Measurements from ENCODE around the gene OASL.

The OASL gene

DNA sequence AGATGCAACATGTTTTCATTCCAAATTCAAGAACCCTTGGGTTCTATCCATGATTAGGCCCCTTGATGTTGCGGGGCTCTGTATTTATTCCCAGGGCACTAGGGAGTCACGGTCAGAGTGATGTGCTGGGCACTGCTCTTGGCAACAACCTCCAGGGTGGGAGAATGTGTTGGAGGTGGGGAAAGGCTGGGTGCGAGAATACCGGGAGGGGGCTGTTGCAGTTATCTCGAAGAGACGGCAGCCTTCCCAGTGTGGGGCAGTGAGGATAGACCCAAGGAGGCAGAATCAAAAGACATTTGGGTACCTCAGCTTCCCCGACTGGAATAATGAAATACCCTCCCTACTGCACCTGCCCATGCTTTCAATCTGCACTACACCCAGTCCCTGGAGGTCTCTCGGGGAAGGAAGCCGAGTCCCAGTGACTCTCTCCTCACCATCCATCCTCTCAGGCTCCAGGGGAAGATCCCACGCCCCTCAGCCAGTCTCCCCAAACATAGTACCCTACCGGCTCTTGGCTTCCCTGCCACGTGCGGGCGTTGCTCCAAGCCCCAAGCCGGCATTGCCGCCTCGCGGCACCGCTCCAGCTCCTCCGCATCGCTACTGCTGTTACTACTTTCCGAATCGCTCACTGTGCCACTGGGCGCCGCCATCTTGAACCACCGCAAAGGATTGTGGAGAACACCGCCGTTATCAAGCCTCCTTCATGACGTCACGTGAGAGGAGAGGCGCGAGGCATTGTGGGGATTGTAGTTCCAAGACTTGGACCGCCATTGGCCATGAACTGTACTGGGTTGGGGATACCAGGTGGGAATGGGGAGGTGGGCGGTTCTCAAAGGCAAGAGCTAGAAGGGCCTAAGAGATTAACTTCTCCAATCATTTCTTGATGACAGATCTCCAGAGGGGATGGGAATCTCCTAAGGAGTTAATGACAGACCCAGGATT is 22.9 kb downstream of the OASL start, which contains the start of gene C12orf43:
TSS of gene C12orf43 (minus strand) at position 663 of the 942 bp plus-strand sequence. CDS start at position 650, 13 bp downstream.
- DNase-seq (ENCODE audit: low read depth), result peak; percentile 82

DNA sequence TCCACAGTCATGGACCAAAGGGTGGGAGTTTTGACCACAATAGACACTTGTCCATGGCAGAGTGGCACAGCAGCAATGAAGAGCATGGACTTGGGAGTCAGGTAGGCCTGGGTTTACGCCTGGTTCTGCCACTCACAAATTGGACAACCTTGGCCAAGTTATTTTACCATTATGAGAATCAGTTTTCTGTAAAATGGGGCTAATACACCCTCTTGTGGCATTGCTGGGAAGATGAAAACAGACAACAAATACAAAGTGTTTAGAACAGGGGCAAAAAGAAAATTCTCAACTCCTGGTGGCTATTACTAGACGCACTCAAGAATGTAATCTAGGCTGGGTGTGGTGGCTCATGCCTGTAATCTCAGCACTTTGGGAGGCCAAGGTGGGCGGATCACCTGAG is 25.3 kb downstream of the OASL start:
- no peak for DNase-seq (ENCODE audit: low read depth)

DNA sequence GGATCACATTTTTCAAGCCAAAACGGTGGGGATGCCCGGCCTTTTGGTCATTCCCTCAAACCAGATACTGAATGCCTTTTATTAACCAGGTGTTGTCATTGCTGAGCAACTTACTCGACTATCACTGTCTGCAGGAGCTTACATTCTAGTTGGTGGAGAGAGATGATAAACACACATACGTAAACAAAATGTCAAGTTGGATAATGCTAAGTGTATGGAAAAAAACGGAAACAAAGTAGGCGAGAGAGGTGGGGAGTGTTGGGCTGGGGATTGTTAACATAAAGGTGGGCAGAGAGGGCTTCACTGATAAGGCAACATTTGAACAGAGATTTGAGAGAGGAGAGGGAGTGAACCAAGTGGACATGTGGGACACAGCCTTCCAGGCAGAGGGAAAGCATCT is 27.2 kb downstream of the OASL start:
- no peak for DNase-seq (ENCODE audit: low read depth)

DNA sequence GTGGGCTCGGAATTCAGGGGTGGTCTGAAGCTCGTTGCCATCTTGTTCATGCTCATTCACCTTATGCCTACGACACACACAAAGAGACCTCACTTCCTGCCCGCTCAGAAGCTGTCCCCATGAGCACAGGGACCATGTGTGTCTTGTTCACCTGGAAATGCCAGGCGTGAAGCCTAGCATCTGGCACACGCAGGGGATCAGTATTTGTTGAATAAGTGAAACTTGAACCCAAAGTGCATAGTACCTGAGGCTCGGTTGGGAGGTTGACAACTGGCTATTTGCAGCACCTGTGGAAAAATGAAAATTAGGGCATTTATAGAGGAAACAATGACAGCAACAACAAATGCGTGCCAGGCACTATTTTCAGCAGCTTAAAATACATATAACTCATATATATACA is 28.2 kb downstream of the OASL start:
- DNase-seq (ENCODE audit: low read depth), result no peak

DNA sequence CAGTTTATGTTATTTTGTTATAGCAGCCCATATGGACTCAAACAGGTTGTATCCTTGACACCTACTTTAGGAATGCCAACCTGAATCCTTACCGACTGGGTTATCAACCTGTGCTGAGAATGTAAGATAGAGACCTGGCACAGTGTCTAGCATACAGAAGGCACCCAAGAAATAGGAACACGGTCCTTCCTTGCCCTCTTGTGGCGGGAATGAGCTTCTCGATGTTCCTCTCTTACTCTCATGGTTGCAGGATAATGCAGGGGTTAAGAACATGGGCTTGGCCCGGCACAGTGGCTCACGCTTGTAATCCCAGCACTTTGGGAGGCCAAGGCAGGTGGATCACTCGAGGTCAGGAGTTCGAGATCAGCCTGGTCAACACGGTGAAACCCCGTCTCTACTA is 29.3 kb downstream of the OASL start:
- no peak for DNase-seq (ENCODE audit: low read depth)

DNA sequence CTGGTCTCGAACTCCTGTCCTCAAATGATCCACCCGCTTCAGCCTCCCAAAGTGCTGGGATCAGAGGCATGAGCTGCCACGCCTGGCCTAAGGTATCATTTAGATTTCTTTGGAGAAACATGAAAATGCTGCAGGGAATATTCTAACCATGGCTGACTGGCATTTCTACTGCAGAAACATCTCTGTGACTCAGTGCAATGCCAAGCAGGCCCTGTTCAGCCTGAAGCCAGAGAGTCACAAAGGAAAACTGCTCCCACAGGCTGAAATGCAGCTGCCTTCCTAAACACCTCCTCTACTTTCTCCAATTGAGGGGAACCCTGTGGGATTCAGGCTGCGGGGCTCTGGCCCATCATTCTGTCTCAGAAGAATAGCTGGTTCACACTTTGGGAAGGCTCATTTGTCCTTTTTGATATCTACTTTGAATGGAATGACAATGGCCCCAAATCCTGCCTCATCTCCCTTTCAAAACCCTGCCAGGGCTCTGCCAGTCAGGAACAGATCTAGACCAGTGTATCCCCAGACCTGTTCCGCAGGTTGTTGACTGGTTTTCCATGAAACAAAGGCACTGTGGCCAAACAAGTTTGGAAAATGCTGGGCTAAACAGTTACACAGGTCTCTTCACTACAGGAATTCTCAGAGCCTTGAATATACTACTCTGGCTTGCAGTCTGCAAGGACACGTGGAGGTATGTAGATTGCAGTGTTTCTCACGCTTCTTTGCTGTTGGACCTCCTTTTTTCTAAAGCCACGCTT is 30.5 kb downstream of the OASL start:
- DNase-seq (ENCODE audit: low read depth), result no peak

DNA sequence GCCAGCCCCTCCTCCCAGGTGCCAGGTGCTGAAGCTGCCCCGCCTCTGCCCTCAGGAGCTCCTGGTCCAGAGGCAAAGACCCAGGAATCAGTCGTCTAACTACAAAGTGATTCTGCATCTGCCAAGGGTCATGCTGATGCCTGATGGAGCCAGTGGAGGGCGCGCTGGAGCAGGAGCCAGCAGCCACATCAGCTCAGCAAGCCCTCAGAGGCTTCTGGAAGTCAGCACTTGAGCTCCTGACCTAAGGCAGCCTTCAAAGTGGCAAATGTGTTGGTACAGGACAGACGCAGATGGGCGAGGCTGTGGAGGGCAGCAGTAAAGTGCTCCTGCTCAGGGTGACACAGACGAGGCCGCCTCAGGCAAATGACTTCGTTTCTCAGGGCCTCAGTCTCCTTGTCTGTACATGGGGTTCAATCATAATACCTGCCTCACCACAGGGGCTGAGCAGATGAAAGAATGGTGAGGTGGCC is 33.7 kb downstream of the OASL start:
- DNase-seq (ENCODE audit: low read depth), result peak; percentile 10

DNA sequence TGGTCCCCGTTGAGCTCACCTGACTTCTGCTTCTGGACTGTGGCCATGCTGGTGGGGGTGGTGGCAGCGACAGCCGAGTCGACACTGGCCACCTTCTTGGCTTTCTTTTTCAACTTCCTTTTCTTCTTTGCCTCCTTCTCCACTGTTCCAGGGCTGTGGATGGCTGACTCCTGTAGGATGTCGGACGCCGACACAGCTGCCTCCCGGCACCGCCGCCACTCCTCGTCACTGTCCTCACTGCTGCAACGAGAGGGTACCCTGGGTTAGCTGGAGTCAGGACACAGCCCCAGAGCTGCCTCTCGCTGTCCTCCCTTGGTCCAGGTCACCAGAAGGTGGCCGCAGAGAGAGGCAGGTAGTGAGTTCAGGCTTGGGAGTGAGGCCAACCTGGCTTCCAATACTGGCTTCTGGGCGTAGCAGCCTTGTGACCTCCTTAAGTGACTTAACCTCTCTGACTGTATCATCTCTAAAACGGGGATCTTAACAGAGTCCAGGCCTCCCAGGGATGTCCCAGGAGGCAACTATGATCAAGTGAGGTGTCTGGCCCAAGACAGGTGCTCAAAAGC is 34.7 kb downstream of the OASL start:
- DNase-seq (ENCODE audit: low read depth), result no peak

DNA sequence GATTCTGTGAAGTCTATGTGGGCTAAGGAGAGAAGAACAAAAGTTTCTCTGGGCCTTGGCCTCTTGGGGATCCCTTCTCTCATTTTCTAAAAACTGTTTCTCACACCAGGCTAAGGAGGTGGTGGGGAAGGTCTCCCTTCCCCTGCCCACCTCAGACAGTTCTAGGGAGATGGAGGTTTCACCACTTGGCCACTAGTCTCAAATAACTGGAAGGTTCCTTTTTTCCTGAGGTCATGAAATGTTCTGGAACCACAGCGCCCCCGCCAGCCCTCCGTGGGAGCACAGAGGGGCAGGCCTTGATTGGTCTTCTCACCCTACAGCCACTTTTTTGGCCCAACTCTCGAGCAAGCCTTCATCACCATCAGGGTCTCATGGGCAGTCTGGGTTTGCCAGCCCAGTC is 35.4 kb downstream of the OASL start:
- no peak for DNase-seq (ENCODE audit: low read depth)

DNA sequence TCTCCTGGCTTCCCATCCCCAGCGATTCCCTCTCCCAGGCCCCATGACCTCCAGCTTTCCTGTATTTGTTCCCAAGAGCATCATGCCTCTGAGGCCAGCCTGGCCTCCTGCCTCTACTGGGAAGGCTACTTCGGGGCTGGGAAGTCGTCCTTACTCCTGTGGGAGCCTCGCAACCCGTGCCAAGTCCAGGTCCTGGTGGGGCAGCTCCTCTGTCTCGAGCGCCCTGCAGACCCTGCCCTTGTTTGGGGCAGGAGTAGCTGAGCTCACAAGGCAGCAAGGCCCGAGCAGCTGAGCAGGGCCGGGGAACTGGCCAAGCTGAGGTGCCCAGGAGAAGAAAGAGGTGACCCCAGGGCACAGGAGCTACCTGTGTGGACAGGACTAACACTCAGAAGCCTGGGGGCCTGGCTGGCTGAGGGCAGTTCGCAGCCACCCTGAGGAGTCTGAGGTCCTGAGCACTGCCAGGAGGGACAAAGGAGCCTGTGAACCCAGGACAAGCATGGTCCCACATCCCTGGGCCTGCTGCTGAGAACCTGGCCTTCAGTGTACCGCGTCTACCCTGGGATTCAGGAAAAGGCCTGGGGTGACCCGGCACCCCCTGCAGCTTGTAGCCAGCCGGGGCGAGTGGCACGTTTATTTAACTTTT is 37.1 kb downstream of the OASL start:
- DNase-seq (ENCODE audit: low read depth), result no peak

DNA sequence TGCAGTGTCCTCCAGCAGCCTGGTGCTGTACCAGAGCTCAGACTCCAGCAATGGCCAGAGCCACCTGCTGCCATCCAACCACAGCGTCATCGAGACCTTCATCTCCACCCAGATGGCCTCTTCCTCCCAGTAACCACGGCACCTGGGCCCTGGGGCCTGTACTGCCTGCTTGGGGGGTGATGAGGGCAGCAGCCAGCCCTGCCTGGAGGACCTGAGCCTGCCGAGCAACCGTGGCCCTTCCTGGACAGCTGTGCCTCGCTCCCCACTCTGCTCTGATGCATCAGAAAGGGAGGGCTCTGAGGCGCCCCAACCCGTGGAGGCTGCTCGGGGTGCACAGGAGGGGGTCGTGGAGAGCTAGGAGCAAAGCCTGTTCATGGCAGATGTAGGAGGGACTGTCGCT is 38.0 kb downstream of the OASL start:
- DNase-seq (ENCODE audit: low read depth), result no peak

DNA sequence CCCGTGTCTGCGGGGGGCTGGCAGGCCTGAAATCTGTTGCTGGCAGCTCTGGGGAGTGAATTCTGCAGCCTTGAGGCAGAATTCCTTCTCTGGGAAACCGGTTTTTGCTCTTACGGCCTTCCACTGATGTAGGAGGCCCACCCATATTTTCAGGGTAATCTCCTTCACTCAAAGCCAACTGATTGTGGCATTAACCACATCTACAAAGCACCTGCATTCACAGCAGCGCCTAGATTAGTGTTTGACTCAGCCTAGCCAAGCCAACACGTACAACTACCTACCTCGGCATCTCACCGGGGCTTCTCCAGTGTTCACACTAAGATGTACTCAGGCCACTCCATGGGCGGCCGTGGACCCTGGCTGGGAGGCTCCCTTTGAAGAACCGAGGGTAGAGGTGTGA is 38.5 kb downstream of the OASL start:
- no peak for DNase-seq (ENCODE audit: low read depth)

DNA sequence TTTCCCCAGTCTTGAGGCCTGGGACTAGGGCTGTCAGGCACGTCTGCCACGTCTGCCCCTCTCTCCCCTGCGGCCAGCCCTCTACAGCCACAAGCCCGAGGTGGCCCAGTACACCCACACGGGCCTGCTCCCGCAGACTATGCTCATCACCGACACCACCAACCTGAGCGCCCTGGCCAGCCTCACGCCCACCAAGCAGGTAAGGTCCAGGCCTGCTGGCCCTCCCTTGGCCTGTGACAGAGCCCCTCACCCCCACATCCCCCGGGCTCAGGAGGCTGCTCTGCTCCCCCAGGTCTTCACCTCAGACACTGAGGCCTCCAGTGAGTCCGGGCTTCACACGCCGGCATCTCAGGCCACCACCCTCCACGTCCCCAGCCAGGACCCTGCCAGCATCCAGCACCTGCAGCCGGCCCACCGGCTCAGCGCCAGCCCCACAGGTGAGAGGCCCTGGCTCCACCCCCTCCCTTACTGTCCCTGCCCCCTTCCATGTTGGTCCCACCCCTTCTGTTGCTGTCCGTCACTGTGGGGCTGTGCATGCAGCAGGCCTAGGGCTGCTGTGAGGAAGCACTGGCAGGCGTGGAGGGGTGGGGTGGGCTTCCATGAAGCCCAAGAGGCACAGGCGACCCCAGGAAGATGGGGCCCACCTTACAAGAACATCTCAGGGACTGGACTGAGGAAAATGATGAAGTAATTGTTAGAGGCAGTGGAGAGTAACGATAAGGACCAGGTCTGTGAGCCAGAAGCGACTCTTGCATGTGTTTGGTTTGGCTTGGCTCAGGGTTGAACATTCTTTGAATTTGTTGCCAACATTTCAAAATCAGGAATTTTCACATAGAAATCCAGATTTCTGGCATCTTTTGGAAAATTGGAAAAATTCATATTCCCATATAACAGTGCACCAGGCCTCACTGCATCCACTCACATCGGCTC is 39.6 kb downstream of the OASL start:
- no peak for DNase-seq (ENCODE audit: low read depth)

DNA sequence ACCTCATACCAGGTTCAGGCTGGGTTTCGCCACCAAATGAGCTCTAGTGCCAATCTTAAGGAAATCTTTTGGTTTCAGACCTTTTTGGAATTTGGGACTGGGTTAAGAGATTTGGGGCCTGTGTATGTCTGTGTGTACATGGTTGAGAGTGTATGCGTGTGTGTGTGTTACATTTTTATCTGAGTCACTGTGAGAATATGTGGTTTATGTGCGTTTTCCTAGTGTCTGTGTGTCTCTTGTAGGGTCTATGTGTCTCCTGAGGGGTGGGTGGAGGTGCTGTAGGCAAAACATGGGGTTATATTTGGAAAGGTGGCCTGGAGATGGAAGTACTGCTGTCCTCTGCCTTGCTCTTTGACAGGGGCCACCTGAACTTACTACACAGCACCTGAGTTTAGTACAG is 40.6 kb downstream of the OASL start:
- DNase-seq (ENCODE audit: low read depth), result no peak

DNA sequence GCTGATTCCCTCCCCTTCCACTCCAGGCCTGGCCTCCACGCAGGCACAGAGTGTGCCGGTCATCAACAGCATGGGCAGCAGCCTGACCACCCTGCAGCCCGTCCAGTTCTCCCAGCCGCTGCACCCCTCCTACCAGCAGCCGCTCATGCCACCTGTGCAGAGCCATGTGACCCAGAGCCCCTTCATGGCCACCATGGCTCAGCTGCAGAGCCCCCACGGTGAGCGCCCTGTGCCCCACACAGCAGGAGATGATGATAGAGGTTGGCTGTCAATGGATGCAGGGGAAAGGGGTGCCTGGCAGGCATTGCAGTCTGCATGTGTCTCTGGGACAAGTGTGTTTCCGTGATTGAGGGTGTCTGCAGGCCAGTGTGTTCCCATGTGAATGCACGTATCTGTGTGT is 41.6 kb downstream of the OASL start:
- no peak for DNase-seq (ENCODE audit: low read depth)

DNA sequence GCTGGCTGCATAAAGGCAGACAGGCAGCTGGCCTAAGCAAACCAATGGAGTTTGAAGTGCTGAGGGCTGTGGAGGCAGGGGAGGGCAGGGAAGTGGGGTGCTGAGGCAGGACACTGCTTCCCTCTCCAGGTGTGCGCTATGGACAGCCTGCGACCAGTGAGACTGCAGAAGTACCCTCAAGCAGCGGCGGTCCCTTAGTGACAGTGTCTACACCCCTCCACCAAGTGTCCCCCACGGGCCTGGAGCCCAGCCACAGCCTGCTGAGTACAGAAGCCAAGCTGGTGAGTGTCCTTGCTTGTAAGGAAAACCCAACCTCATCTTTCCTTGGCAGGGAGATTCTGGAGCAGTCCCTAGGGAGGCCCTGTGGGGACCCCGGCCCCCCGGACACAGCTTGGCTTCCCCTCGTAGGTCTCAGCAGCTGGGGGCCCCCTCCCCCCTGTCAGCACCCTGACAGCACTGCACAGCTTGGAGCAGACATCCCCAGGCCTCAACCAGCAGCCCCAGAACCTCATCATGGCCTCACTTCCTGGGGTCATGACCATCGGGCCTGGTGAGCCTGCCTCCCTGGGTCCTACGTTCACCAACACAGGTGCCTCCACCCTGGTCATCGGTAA is 42.8 kb downstream of the OASL start:
- no peak for DNase-seq (ENCODE audit: low read depth)

DNA sequence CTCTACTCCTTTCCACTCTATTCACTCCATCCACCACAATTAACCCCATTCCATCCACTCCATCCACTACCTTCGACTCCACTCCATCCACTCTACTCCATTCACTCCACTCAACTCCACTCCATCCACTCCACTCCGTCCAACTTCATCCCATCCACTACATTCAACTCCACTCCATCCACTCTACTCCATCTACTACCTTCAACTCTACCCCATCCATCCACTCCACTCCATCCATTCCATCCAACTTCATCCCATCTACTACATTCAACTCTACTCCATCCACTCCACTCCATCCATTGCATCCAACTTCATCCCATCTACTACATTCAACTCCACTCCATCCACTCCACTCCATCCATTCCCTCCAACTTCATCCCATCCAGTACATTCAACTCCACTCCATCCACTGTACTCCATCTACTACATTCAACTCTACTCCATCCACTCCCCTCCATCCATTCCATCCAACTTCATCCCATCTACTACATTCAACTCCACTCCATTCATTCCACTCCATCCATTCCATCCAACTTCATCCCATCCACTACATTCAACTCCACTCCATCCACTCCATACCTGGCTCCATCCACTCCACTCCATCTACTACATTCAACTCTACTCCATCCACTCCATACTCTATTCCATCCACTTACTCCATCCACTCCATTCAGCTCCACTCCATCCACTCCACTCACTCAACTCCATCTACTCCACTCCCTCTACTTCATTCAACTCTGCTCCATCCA is 44.3 kb downstream of the OASL start:
- no peak for DNase-seq (ENCODE audit: low read depth)

DNA sequence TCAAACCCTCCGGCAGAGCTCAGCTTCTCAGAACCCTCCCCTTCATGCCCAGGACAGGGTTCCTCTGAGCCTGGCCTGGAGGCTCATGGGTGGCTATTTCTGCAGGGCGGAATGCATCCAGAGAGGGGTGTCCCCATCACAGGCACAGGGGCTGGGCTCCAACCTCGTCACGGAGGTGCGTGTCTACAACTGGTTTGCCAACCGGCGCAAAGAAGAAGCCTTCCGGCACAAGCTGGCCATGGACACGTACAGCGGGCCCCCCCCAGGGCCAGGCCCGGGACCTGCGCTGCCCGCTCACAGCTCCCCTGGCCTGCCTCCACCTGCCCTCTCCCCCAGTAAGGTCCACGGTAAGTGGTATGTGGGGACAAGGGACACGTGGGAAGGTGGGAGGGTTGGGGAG is 45.0 kb downstream of the OASL start:
- no peak for DNase-seq (ENCODE audit: low read depth)

DNA sequence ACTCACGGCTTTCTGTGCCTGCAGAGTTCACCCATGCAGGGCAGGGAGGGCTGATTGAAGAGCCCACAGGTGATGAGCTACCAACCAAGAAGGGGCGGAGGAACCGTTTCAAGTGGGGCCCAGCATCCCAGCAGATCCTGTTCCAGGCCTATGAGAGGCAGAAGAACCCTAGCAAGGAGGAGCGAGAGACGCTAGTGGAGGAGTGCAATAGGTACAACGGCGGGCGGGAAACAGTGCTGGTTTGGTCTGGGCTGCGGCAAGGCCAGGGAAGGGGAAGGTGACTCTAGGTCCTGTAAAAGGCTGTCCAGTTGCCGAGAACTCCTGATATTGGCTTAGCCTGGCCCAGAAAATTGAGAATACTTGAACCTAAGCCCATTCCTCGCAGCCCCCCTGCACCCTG is 45.5 kb downstream of the OASL start:
- no peak for DNase-seq (ENCODE audit: low read depth)

DNA sequence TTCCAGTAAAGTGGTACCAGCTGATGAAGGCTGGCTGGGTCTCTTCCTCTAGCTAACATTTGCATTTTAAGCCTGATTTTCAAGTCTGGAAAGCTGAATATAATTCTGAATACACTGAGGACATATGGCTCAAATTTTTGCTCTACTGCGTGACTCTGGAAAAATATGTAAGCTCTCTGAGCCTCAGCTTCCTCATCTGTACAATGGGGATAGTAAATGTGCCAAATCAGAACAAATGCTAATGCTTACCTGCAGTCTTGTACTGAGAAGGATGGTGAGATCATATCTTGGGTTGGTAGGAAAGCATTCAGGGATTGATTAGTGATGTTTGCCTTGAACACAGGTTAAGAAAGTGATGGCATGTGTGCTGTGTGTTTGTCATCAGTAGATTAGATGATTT is 46.1 kb downstream of the OASL start:
- DNase-seq (ENCODE audit: low read depth), result no peak
